Spleen (tissue), 11 donors: Measurements from ENCODE around the gene SLC26A1. TPM values are rescaled to one million over a fixed set of nuclear protein-coding genes. Genes with fewer than 3 reads are reported as not detected.

Experiments used
- DNase-seq: peaks from one replicate; pipeline ENCODE4 v3.0.0-alpha.2; 2020
- H3K27ac ChIP-seq, 8 donors: fragments of 200-600 bp; sonication (generic) in 7 of 8; 1 replicate in 4 of 8; 2 replicates in 4 of 8; pipeline versions ENCODE4 v1.5.0 to v1.8.0; 2016 to 2021; ENCODE audit warnings: inconsistent platforms in 4 of 8, mild to moderate bottlenecking in 4 of 8, moderate library complexity in 1 of 8
- H3K27me3 ChIP-seq, 7 donors: fragments of 200-600 bp; sonication (generic) in 6 of 7; replicated peaks in 1 of 7; 1 replicate in 4 of 7; 2 replicates in 3 of 7; pipeline versions ENCODE4 v1.5.0 to v1.8.0; 2016 to 2021; ENCODE audit warnings: inconsistent platforms in 3 of 7, mild to moderate bottlenecking in 1 of 7
- H3K36me3 ChIP-seq, 6 donors: fragments of 200-600 bp; sonication (generic) in 5 of 6; 1 replicate in 4 of 6; 2 replicates in 2 of 6; pipeline versions ENCODE4 v1.5.0 to v1.8.0; 2016 to 2021; ENCODE audit warnings: inconsistent platforms in 2 of 6
- H3K4me1 ChIP-seq, 6 donors: fragments of 200-600 bp; sonication (generic) in 5 of 6; 1 replicate in 3 of 6; 2 replicates in 3 of 6; pipeline versions ENCODE4 v1.5.0 to v1.8.0; 2016 to 2021; ENCODE audit warnings: inconsistent platforms in 3 of 6
- H3K4me3 ChIP-seq, 8 donors: fragments of 200-600 bp; sonication (generic) in 7 of 8; 1 replicate in 4 of 8; 2 replicates in 4 of 8; pipeline versions ENCODE4 v1.5.0 to v1.8.0; 2016 to 2021; ENCODE audit warnings: inconsistent platforms in 4 of 8, mild to moderate bottlenecking in 4 of 8, moderate library complexity in 2 of 8
- H3K9me3 ChIP-seq, 8 donors: fragments of 200-600 bp; sonication (generic) in 7 of 8; 1 replicate in 4 of 8; 2 replicates in 4 of 8; pipeline versions ENCODE4 v1.5.0 to v1.8.0; 2016 to 2021; ENCODE audit warnings: inconsistent platforms in 4 of 8
- POLR2A ChIP-seq, 3 donors: fragments of 450-650 bp; IDR thresholded peaks; one replicate each; pipeline ENCODE4 v1.5.1; 2017; ENCODE audit warnings: antibody characterized with exemption in 3 of 3, mild to moderate bottlenecking in 1 of 3
- POLR2AphosphoS5 ChIP-seq, 3 donors: sonication (generic); formaldehyde crosslinking; IDR thresholded peaks; one replicate each; pipeline ENCODE4 v1.5.1; 2017; ENCODE audit warnings: antibody characterized with exemption in 3 of 3
- WGBS, 5 donors: extraction: QIAGEN DNeasy Blood & Tissue Kit in 3 of 5; methylation state at CpG; one replicate each; pipeline versions ENCODE4 v1.1.5 to v1.1.7; 2013 to 2018; 5-methylcytosine and 5-hydroxymethylcytosine counted together
- intact Hi-C: fragments of 100-400 bp; cut with DNase I; formaldehyde crosslinking; loops from one replicate; pipeline ENCODE4 v1.15.0; 2023; ENCODE audit warnings: low total_unique reads
- polyA plus RNA-seq, 3 donors: library from polyadenylated mRNA; stranded (reverse); fragments of 200-250 nt; gene quantifications; one replicate each; pipeline ENCODE4 v1.2.1, GENCODE V29; 2013
- total RNA-seq, 7 donors: library from RNA; depleted of rRNA in 3 of 7; stranded (reverse); fragments of >200 nt in 3 of 7; fragmentation: NEBNext Ultra II Directional in 4 of 7; extraction: Animal tissue kit (Norgen Biotek cat#: 25700) in 4 of 7; gene quantifications; one replicate each; pipeline versions ENCODE4 v1.1.0 to v1.2.1, GENCODE V29; 2016 to 2021
- TF ChIP-seq, protein P1 (sequence below), 11 experiments: fragments of 200-600 bp in 7 of 11; fragments of 450-650 bp in 4 of 11; sonication (generic) in 4 of 11; IDR thresholded peaks in 8 of 11; conservative IDR thresholded peaks in 3 of 11; 1 replicate in 7 of 11; 2 replicates in 4 of 11; pipeline versions ENCODE4 v1.4.0 to v1.8.0; 2016 to 2021; ENCODE audit warnings: antibody characterized with exemption in 11 of 11, inconsistent platforms in 4 of 11, mild to moderate bottlenecking in 1 of 11
- donor health status: healthy with polysubstance abuse.
- donor health status: DM: no; HTN: no; CAD: no; lungs with moderate emphysema.
- donor health status: DM: no; HTN: no; CAD: no.
- donor health status: Bipolar disorder and iron deficiency.
- donor health status: healthy.
- donor health status: DM: no; HTN: no; CAD: no.
- donor health status: DM: yes; HTN: yes; CAD: no.

Gene SLC26A1
- total and polyA plus RNA-seq, 10 donors, result 0.07 to 0.68 (median 0.24) TPM; not detected in 1

DNA sequence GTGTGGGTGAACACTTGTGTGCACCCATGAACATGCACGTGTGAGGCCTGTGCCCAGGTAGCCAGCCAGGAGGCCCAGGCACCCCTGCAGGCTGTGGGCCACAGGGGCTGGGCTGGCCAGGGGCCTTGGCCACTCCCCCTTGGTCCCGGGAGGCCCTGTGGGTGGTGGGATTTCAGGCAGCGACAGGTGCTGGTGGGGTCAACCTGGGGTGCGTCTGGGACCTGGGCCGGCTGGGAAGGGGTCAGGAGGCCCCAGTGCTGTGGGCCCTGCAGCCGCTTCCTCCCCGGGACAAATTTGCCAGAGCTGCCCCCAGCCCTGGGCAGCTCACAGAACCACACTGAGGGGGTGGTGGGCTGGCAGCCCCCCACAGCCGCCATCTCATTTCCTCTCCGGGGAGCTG, 26.1 kb upstream of the SLC26A1 start:
- 45 to 72% (median 60%) methylated on average over 3 to 9 of the region's 9 CpGs for WGBS, 5 donors

DNA sequence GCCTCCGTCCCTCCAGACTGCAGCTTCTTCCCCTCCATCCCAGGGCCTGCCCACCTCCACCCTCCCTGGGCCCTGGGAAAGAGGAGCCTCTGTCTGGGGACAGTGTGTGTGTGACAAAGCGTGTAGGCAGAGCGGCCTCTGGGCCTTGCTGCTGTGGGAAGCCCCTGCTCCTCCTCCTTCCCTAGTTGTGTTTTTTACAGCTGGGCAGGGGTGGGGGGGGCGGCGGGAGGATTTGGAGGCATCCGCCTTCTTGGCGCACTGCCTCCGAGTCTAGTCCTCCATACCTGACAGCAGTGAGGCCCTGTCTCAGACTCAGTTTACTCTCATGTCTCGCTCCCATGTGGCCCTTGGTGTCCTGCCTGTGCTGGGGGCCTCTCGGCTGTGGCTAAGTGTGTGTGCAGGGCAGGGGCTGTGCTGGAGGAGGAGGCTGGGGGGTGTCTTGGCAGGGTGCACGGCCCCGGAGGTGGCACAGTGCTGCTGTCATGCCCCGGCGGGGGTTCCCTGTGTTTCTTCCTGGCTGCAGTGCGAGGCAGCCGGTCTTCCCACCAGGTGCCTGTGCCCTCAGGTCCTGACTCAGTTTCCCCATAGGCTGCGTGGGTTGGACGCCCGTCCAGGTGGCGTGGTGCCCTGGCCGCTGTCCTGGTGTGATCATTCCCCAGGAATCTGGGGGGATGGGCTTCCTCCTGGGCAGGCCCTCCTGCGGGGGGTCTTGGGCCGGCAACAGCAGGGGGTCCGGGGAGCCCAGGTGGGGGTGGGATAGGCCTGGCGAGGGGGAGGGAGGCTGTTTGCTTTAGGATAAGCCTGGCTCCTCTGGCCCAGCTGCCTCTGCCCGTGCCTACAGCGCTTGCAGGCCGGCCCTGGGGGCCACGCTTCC, 25.2 kb upstream of the SLC26A1 start:
- Histone ChIP-seq H3K27me3 (no peaks in the 10 kb centered on the region), H3K9me3 (no peaks in the 10 kb centered on the region), H3K4me1 (peaks cover 0 to 49% (median 33%) of the 10 kb centered on the region in 6 donors), H3K36me3 (peaks cover 0 to 2% (median 0%) of the 10 kb centered on the region in 6 donors), H3K27ac (no peak overlapping the region), H3K4me3 (no peak overlapping the region)
- 82 to 92% (median 87%) methylated on average over 15 to 29 of the region's 29 CpGs for WGBS, 5 donors
- intact Hi-C loops, result no loop called here
- TF ChIP-seq POLR2AphosphoS5 (IDR thresholded peaks at IDR 0.05) (no peak), POLR2A (IDR thresholded peaks at IDR 0.05) (no peak)
- TF ChIP-seq, protein P1, sequence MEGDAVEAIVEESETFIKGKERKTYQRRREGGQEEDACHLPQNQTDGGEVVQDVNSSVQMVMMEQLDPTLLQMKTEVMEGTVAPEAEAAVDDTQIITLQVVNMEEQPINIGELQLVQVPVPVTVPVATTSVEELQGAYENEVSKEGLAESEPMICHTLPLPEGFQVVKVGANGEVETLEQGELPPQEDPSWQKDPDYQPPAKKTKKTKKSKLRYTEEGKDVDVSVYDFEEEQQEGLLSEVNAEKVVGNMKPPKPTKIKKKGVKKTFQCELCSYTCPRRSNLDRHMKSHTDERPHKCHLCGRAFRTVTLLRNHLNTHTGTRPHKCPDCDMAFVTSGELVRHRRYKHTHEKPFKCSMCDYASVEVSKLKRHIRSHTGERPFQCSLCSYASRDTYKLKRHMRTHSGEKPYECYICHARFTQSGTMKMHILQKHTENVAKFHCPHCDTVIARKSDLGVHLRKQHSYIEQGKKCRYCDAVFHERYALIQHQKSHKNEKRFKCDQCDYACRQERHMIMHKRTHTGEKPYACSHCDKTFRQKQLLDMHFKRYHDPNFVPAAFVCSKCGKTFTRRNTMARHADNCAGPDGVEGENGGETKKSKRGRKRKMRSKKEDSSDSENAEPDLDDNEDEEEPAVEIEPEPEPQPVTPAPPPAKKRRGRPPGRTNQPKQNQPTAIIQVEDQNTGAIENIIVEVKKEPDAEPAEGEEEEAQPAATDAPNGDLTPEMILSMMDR (IDR thresholded peaks at IDR 0.05 in 8 of 11, conservative IDR thresholded peaks at IDR 0.05 in 3 of 11), result no peak
- DNase-seq, result no peak

More for the DNA sequence above, 26.1 kb upstream of the SLC26A1 start:
- Histone ChIP-seq H3K27ac (no peak overlapping the region), H3K9me3 (no peaks in the 10 kb centered on the region), H3K36me3 (peaks cover 0 to 11% (median 2%) of the 10 kb centered on the region in 6 donors), H3K4me3 (no peak overlapping the region), H3K4me1 (peaks cover 0 to 40% (median 25%) of the 10 kb centered on the region in 6 donors), H3K27me3 (no peaks in the 10 kb centered on the region)
- intact Hi-C loops, result no loop called here
- TF ChIP-seq POLR2A (IDR thresholded peaks at IDR 0.05) (no peak), POLR2AphosphoS5 (IDR thresholded peaks at IDR 0.05) (no peak)
- TF ChIP-seq, protein P1 (IDR thresholded peaks at IDR 0.05 in 8 of 11, conservative IDR thresholded peaks at IDR 0.05 in 3 of 11), result no peak
- no peak for DNase-seq

DNA sequence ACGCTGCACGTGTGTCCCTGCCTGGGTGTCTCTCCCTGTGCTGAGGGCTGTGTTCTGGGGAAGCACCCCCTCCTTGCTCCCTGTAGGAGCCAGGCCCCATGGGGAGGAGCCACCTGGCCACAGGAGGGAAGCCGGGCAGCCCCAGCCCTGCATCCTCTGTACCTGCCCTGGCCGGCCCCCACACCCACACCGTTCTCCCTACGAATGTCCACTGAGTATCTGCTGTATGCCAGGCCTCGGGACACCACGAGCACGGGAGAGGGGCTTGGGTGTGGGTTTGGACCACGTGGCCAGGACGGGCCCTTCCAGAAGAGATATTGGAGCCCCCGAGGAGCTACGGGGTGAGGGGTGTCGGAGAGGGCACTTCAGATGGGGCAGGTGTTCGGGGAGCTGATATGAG, 24.5 kb upstream of the SLC26A1 start:
- peaks cover 0 to 56% (median 39%) of the 10 kb centered on the region in 6 donors for H3K4me1 ChIP-seq
- peaks cover 0 to 6% (median 0%) of the 10 kb centered on the region in 7 donors for H3K27me3 ChIP-seq
- TF ChIP-seq, protein P1 (IDR thresholded peaks at IDR 0.05 in 8 of 11, conservative IDR thresholded peaks at IDR 0.05 in 3 of 11), result no peak
- TF ChIP-seq POLR2AphosphoS5 (IDR thresholded peaks at IDR 0.05), result no peak
- no peak for TF ChIP-seq POLR2A (IDR thresholded peaks at IDR 0.05)
- DNase-seq, result no peak
- no peak overlapping the region for H3K4me3 ChIP-seq
- no peaks in the 10 kb centered on the region for H3K36me3 ChIP-seq
- no peak overlapping the region for H3K27ac ChIP-seq
- H3K9me3 ChIP-seq, result no peaks in the 10 kb centered on the region
- intact Hi-C loops, result no loop called here
- WGBS, 5 donors, result 84 to 94% (median 89%) methylated on average over 13 to 15 of the region's 15 CpGs

DNA sequence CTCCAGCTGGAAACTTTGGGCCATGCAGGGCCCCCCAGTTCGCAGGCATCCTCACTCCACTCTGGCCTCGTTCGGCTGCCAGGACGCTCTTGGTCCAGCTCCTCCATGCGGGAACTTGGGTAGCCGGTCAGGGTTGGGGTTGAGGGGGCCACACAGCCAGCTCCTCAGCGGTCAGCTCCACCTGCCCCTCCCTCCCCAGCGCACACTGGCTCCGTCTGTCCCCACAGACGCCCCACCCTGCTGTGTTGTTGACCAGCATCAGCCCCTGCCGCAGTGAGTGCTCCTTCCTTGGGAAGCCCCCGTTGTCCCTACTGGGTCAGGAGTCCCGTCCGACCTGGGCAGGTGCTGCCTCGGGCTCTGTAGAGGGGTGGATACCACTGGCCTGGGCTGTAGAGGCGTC, 24.0 kb upstream of the SLC26A1 start:
- WGBS, 5 donors, result 82 to 94% (median 89%) methylated on average over 12 to 16 of the region's 16 CpGs
- Histone ChIP-seq H3K9me3 (no peaks in the 10 kb centered on the region), H3K4me1 (peaks cover 0 to 59% (median 40%) of the 10 kb centered on the region in 6 donors), H3K27ac (no peak overlapping the region), H3K36me3 (no peaks in the 10 kb centered on the region), H3K4me3 (no peak overlapping the region), H3K27me3 (peaks cover 0 to 11% (median 0%) of the 10 kb centered on the region in 7 donors)
- DNase-seq, result no peak
- intact Hi-C loops, result no loop called here
- TF ChIP-seq POLR2AphosphoS5 (IDR thresholded peaks at IDR 0.05), result no peak
